Measurements from ENCODE around the gene CEP131. TPM values are rescaled to one million over a fixed set of nuclear protein-coding genes. Genes with fewer than 3 reads are reported as not detected.

CEP131 gene
- total and polyA plus RNA-seq, 2 of the 8 experiments (the other 6 are each of a cell fraction or from before 2014, with no cell fraction given) = 5.9 to 23.2 TPM

DNA sequence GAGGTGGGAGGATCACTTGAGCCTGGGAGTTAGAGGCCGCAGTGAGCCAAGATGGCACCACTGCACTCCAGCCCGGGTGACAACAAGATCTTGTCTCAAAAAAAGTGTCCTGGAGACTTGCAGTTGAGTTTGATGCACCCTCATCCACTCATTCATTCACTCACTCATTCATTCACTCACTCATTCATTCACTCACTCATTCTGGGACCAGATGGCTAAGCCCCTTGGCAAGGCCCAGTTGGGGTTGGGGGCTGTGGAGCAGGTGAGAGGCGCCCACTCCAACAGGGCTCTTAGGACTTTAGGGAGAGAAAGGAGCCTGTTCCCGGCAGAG is 55.6 kb downstream of the CEP131 start:
- no peak overlapping the region for H3K9ac ChIP-seq (replicated peaks in 1 of 4; ENCODE audit: extremely low read depth in 1 of 4, low read depth in 3 of 4, low read length in 3 of 4)

More for the DNA sequence above, 55.6 kb downstream of the CEP131 start:
- TF ChIP-seq CBX5 (IDR thresholded peaks at IDR 0.05; ENCODE audit: low read depth, low read length) (no peak), TAF1 (IDR thresholded peaks at IDR 0.05; ENCODE audit: low read depth, low read length) (no peak), NRF1 (IDR thresholded peaks at IDR 0.05; ENCODE audit: low read depth, low read length) (no peak)
- ChIA-PET CTCF (ENCODE audit: partially characterized antibody) (no interaction called here), POLR2A (ENCODE audit: partially characterized antibody) (no interaction called here)
- Histone ChIP-seq H4K5ac (ENCODE audit: insufficient read length, low read depth, low read length) (no peak overlapping the region), H4K91ac (replicated peaks; ENCODE audit: insufficient read length, low read length) (no peak overlapping the region), H2BK120ac (replicated peaks; ENCODE audit: low read depth, low read length) (no peak overlapping the region), H2BK15ac (ENCODE audit: low read length) (no peak overlapping the region), H3K79me1 (ENCODE audit: low read depth, low read length) (no peaks in the 10 kb centered on the region; the same call in 1 of the 2 replicates), H4K8ac (ENCODE audit: extremely low read depth, insufficient read depth, low read length) (no peak overlapping the region), H3K4me3 (ENCODE audit: extremely low read depth in 1 of 4, insufficient read depth in 2 of 4, low read depth in 3 of 4, low read length in 4 of 4) (no peak overlapping the region), H2BK20ac (ENCODE audit: low read length) (no peak overlapping the region), H2BK12ac (ENCODE audit: low read depth, low read length) (no peak overlapping the region), H3K18ac (ENCODE audit: extremely low read depth, low read length) (no peak overlapping the region), H4K20me1 (replicated peaks in 1 of 2; ENCODE audit: control insufficient read depth in 1 of 2, insufficient read depth in 2 of 2, low read length in 2 of 2) (peaks cover 0 to 8% of the 10 kb centered on the region in 2 experiments), H3K4ac (replicated peaks; ENCODE audit: insufficient read length, low read depth, low read length) (no peak overlapping the region), H3K36me3 (ENCODE audit: control insufficient read depth in 2 of 4, insufficient read depth in 4 of 4, low read length in 3 of 4) (no peaks in the 10 kb centered on the region; a peak in 1 of 8 replicates), H3K4me2 (ENCODE audit: insufficient read depth in 1 of 2, low read depth in 2 of 2, low read length in 2 of 2) (0 out of 4 replicates have a peak overlapping the region, but pooled peaks of 1 of the 2 experiments have one; percentile 63), H3K23me2 (ENCODE audit: low read depth, low read length) (peaks cover 11% of the 10 kb centered on the region), H2AFZ (ENCODE audit: low read length) (no peak overlapping the region), H3K79me2 (ENCODE audit: control insufficient read depth in 1 of 2, insufficient read depth in 2 of 2, low read length in 2 of 2) (peaks cover 0 to 4% of the 10 kb centered on the region in 2 experiments; a peak in 2 of 4 replicates), H2BK5ac (ENCODE audit: low read depth, low read length) (no peak overlapping the region), H3K9me3 (ENCODE audit: insufficient read depth in 2 of 2, low read depth in 1 of 2, low read length in 1 of 2) (no peaks in the 10 kb centered on the region), H3K27ac (ENCODE audit: low read depth, low read length) (no peak overlapping the region), H2AK5ac (ENCODE audit: low read depth, low read length) (no peak overlapping the region), H3K14ac (ENCODE audit: insufficient read length) (no peak overlapping the region), H3K4me1 (replicated peaks in 1 of 4; ENCODE audit: control insufficient read depth in 3 of 4, insufficient read depth in 4 of 4, low read length in 3 of 4) (peaks cover 0 to 12% (median 3%) of the 10 kb centered on the region in 4 experiments; a peak in 4 of 7 replicates), H3K27me3 (replicated peaks in 1 of 4; ENCODE audit: control insufficient read depth in 3 of 4, extremely low read depth in 1 of 4, insufficient read depth in 3 of 4, low read length in 3 of 4) (peaks cover 0 to 7% (median 4%) of the 10 kb centered on the region in 4 experiments; a peak in 5 of 7 replicates), H3K56ac (replicated peaks; ENCODE audit: insufficient read length, low read depth, low read length) (no peak overlapping the region), H3K23ac (ENCODE audit: insufficient read length) (no peak overlapping the region)
- 91% methylated on average over 4 of the region's 4 CpGs; no CpG with 5 or more reads in 1 of the 2 experiments for WGBS, 2 experiments (ENCODE audit: extremely low coverage in 1 of 2, insufficient coverage in 1 of 2, insufficient read length in 1 of 2, insufficient replicate concordance in 2 of 2, low coverage in 1 of 2, low lambda C conversion rate in 2 of 2, missing lambda C conversion rate in 1 of 2)
- DNase-seq (ENCODE audit: low read depth in 1 of 2, low spot score in 2 of 2) (no peak), FAIRE-seq (no peak)

Measured in H1 (cell line).